Right lobe of liver (tissue), 4 donors: Measurements from ENCODE around the gene LOXL1.
"Not testable (repeated sequence)": the region's sequence is repeated elsewhere in the genome, so short reads cannot be mapped to it uniquely, and the experiment has no call there.

Experiments used
- POLR2A ChIP-seq: fragments of 450-650 bp; IDR thresholded peaks from one replicate; pipeline ENCODE4 v1.6.1; 2017; ENCODE audit warnings: antibody characterized with exemption, mild to moderate bottlenecking
- TF ChIP-seq, protein P1 (sequence below), 4 donors: fragments of 200-600 bp in 3 of 4; fragments of 450-650 bp in 1 of 4; IDR thresholded peaks; one replicate each; pipeline versions ENCODE4 v1.5.1 to v1.8.0; 2016 to 2022; ENCODE audit warnings: antibody characterized with exemption in 4 of 4, mild to moderate bottlenecking in 2 of 4
- donor health status: DM: no; HTN: no; CAD: no.
- donor health status: DM: no; HTN: no; CAD: no.
- donor health status: DM: no; HTN: yes; CAD: no.

DNA sequence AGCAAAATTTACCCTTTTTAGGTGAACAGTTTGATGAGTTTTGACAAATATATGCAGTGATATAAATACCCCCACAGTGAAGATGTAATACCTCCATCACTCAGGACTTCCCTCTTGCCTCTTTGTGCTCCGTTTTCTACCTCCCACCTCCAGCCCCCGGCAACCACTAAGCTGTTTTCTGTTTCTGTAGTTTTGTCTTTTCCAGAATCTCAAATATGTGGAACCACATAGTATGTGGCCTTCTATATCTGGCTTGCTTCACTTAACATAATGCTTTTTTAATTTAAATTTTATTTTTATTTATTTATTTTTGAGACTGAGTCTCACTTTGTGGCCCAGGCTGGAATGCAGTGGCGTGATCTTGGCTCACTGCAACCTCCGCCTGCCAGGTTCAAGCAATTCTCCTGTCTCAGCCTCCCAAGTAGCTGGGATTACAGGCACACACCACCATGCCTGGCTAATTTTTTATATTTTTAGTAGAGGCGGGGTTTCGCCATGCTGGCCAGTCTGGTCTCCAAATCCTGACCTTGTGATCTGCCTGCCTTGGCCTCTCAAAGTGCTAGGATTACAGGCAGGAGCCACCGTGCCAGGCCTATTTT lies 34.3 kb downstream of the LOXL1 start:
- not testable (repeated sequence) for TF ChIP-seq POLR2A
- TF ChIP-seq, protein P1, sequence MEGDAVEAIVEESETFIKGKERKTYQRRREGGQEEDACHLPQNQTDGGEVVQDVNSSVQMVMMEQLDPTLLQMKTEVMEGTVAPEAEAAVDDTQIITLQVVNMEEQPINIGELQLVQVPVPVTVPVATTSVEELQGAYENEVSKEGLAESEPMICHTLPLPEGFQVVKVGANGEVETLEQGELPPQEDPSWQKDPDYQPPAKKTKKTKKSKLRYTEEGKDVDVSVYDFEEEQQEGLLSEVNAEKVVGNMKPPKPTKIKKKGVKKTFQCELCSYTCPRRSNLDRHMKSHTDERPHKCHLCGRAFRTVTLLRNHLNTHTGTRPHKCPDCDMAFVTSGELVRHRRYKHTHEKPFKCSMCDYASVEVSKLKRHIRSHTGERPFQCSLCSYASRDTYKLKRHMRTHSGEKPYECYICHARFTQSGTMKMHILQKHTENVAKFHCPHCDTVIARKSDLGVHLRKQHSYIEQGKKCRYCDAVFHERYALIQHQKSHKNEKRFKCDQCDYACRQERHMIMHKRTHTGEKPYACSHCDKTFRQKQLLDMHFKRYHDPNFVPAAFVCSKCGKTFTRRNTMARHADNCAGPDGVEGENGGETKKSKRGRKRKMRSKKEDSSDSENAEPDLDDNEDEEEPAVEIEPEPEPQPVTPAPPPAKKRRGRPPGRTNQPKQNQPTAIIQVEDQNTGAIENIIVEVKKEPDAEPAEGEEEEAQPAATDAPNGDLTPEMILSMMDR (IDR thresholded peaks at IDR 0.05), result not testable (repeated sequence)
